NCI-H2029 treated with DMSO at 0.1 percent for 48 hours (cell line): Measurements from ENCODE around the gene PARD3B.
"Not testable (repeated sequence)": the region's sequence is repeated elsewhere in the genome, so short reads cannot be mapped to it uniquely, and the experiment has no call there.

Experiments
- DNase-seq: peaks from one replicate; lab custom pipeline; 2025; lab: John Stamatoyannopoulos, UW

Gene PARD3B

GRCh38 chr2:205190528-205190927 is 645.3 kb downstream of the PARD3B start:
- DNase-seq, result no peak

- DNase-seq, result no peak
Observed at GRCh38 chr2:205193125-205193835, 648.0 kb downstream of the PARD3B start.

GRCh38 chr2:205193836-205194228 is 648.6 kb downstream of the PARD3B start:
- DNase-seq, result no peak

GRCh38 chr2:205197468-205198139 is 652.3 kb downstream of the PARD3B start:
- no peak for DNase-seq

GRCh38 chr2:205198140-205198525 is 652.9 kb downstream of the PARD3B start:
- DNase-seq, result no peak

- no peak for DNase-seq
Observed at GRCh38 chr2:205199165-205199850, 654.0 kb downstream of the PARD3B start.

GRCh38 chr2:205210494-205210893 is 665.2 kb downstream of the PARD3B start:
- no peak for DNase-seq

- no peak for DNase-seq
Observed at GRCh38 chr2:205212357-205212756, 667.1 kb downstream of the PARD3B start.

GRCh38 chr2:205216092-205216491 is 670.8 kb downstream of the PARD3B start:
- no peak for DNase-seq

- no peak for DNase-seq
Observed at GRCh38 chr2:205216580-205216979, 671.3 kb downstream of the PARD3B start.

- no peak for DNase-seq
Observed at GRCh38 chr2:205217004-205217403, 671.7 kb downstream of the PARD3B start.

- DNase-seq, result no peak
Observed at GRCh38 chr2:205218056-205218455, 672.8 kb downstream of the PARD3B start.

GRCh38 chr2:205218816-205219215 is 673.5 kb downstream of the PARD3B start:
- not testable (repeated sequence) for DNase-seq

GRCh38 chr2:205220559-205220958 is 675.3 kb downstream of the PARD3B start:
- DNase-seq, result no peak

GRCh38 chr2:205232086-205232485 is 686.8 kb downstream of the PARD3B start:
- DNase-seq, result no peak

- no peak for DNase-seq
Observed at GRCh38 chr2:205235434-205235833, 690.2 kb downstream of the PARD3B start.

GRCh38 chr2:205237524-205237923 is 692.2 kb downstream of the PARD3B start:
- DNase-seq, result no peak

- DNase-seq, result no peak
Observed at GRCh38 chr2:205245001-205245400, 699.7 kb downstream of the PARD3B start.

GRCh38 chr2:205245652-205246051 is 700.4 kb downstream of the PARD3B start:
- no peak for DNase-seq

GRCh38 chr2:205259121-205259520 is 713.8 kb downstream of the PARD3B start:
- DNase-seq, result no peak

- no peak for DNase-seq
Observed at GRCh38 chr2:205261516-205262020, 716.3 kb downstream of the PARD3B start.

GRCh38 chr2:205267323-205267722 is 722.0 kb downstream of the PARD3B start:
- DNase-seq, result no peak

GRCh38 chr2:205270689-205271088 is 725.4 kb downstream of the PARD3B start:
- DNase-seq, result no peak
